ENCODE data around the gene FNDC3B.

Gene FNDC3B

GRCh38 chr3:172125053-172125452 is 85.7 kb downstream of the FNDC3B start:
- Histone ChIP-seq H3K9me3 (ENCODE audit: insufficient read depth, low read depth, low read length) (no peaks in the 10 kb centered on the region), H3K4me3 (ENCODE audit: low read length) (no peak overlapping the region), H3K36me3 (ENCODE audit: insufficient read depth, low read length) (peaks cover 21% of the 10 kb centered on the region), H3K9ac (ENCODE audit: low read depth, low read length) (no peak overlapping the region), H3K27me3 (ENCODE audit: insufficient read depth, low read length) (no peaks in the 10 kb centered on the region), H3K4me1 (ENCODE audit: insufficient read depth, low read length) (peaks cover 26% of the 10 kb centered on the region), H3K27ac (ENCODE audit: low read depth, low read length) (peak overlapping the region; percentile 57; the same call in 1 of the 2 replicates)
- WGBS = 90% methylated on average over 6 of the region's 6 CpGs

DNA sequence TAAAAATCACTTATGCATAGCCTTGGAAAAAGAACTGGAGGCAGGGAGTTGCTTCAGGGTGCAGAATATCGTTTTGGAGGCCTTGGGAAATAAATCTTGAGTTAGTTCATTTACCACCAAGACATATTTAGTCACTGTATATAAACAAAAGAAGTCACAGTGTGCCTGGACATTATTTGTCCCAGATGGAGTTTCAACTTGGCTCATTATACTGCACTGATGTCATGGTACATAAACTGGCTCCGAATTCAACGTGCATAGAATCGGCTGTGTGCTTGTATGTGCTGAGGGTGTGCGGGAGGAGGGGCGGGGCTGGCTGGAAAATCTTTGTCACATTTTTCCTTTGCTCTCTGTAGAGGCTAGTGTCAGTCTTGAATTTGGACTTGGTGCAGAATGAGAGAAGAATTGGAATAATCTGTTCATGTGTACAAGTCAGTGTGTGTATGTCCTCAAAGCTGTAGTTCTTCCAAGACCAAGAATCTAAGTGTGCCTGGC is 86.6 kb downstream of the FNDC3B start:
- peaks cover 30% of the 10 kb centered on the region for H3K4me1 ChIP-seq (ENCODE audit: insufficient read depth, low read length)

GRCh38 chr3:172126741-172127140 is 87.4 kb downstream of the FNDC3B start:
- no peak overlapping the region for H3K4me3 ChIP-seq (ENCODE audit: low read length)
- H3K27ac ChIP-seq (ENCODE audit: low read depth, low read length) = peak overlapping the region; percentile 45; the same call in 1 of the 2 replicates
- H3K9me3 ChIP-seq (ENCODE audit: insufficient read depth, low read depth, low read length) = no peaks in the 10 kb centered on the region
- no peaks in the 10 kb centered on the region for H3K27me3 ChIP-seq (ENCODE audit: insufficient read depth, low read length)
- WGBS = 79% methylated on average over 3 of the region's 3 CpGs
- no peak overlapping the region for H3K9ac ChIP-seq (ENCODE audit: low read depth, low read length)
- H3K36me3 ChIP-seq (ENCODE audit: insufficient read depth, low read length) = peaks cover 16% of the 10 kb centered on the region
- H3K4me1 ChIP-seq (ENCODE audit: insufficient read depth, low read length) = peaks cover 30% of the 10 kb centered on the region

More for the DNA sequence above, 86.6 kb downstream of the FNDC3B start:
- H3K9ac ChIP-seq (ENCODE audit: low read depth, low read length) = no peak overlapping the region
- 88% methylated on average over 6 of the region's 6 CpGs for WGBS
- H3K27ac ChIP-seq (ENCODE audit: low read depth, low read length) = peak overlapping the region; percentile 57; the same call in 1 of the 2 replicates
- H3K9me3 ChIP-seq (ENCODE audit: insufficient read depth, low read depth, low read length) = no peaks in the 10 kb centered on the region
- no peak overlapping the region for H3K4me3 ChIP-seq (ENCODE audit: low read length)
- H3K36me3 ChIP-seq (ENCODE audit: insufficient read depth, low read length) = peaks cover 16% of the 10 kb centered on the region
- H3K27me3 ChIP-seq (ENCODE audit: insufficient read depth, low read length) = no peaks in the 10 kb centered on the region

DNA sequence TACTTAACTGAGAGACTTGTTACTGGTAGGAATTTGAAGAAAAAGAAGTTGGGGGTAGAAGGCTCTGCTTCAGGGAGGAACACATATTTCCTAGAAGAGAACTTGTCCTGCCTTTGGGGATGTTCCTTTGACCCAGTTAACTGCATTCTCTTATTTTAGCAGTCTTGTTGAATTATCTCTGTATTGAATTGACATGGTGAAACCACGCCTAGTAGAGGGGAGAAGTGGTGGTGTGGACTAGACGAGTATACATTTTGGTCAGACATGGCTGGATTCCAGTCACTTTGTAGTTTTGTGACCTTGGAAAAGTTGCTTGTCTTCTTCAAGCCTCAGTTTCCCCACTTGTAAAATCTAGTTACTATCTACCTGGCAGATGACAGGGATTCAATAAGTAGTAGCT is 87.8 kb downstream of the FNDC3B start:
- H3K27ac ChIP-seq (ENCODE audit: low read depth, low read length) = no peak overlapping the region
- no peak overlapping the region for H3K9ac ChIP-seq (ENCODE audit: low read depth, low read length)
- no peaks in the 10 kb centered on the region for H3K9me3 ChIP-seq (ENCODE audit: insufficient read depth, low read depth, low read length)
- H3K27me3 ChIP-seq (ENCODE audit: insufficient read depth, low read length) = no peaks in the 10 kb centered on the region
- WGBS = 92% methylated on average over 2 of the region's 2 CpGs
- peaks cover 16% of the 10 kb centered on the region for H3K36me3 ChIP-seq (ENCODE audit: insufficient read depth, low read length)
- H3K4me3 ChIP-seq (ENCODE audit: low read length) = no peak overlapping the region
- H3K4me1 ChIP-seq (ENCODE audit: insufficient read depth, low read length) = peaks cover 30% of the 10 kb centered on the region

- Histone ChIP-seq H3K4me3 (ENCODE audit: low read length) (no peak overlapping the region), H3K9ac (ENCODE audit: low read depth, low read length) (no peak overlapping the region), H3K36me3 (ENCODE audit: insufficient read depth, low read length) (peaks cover 13% of the 10 kb centered on the region), H3K9me3 (ENCODE audit: insufficient read depth, low read depth, low read length) (no peaks in the 10 kb centered on the region), H3K27me3 (ENCODE audit: insufficient read depth, low read length) (no peaks in the 10 kb centered on the region), H3K27ac (ENCODE audit: low read depth, low read length) (no peak overlapping the region), H3K4me1 (ENCODE audit: insufficient read depth, low read length) (peaks cover 30% of the 10 kb centered on the region)
- WGBS = 95% methylated on average over 6 of the region's 6 CpGs
Observed at GRCh38 chr3:172127929-172128580, 88.7 kb downstream of the FNDC3B start.

DNA sequence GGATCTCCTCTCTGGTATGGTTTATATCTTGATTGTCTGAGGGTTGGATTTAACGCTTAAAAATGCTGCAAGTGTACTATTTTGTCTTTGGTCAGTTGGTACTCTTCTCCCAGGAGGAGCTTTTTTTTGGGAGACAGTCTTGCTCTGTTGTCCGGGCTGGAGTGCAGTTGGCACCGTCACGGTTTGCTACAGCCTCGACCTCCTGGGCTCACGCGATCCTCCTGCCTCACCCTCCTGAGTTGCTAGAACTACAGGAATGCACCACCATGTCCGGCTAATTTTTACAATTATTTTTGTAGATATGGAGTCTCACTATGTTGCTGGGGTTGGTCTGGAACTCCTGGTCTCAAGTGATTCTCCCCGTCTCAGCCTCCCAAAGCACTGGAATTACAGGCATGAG is 89.5 kb downstream of the FNDC3B start:
- H3K27me3 ChIP-seq (ENCODE audit: insufficient read depth, low read length) = no peaks in the 10 kb centered on the region
- H3K27ac ChIP-seq (ENCODE audit: low read depth, low read length) = no peak overlapping the region
- H3K9me3 ChIP-seq (ENCODE audit: insufficient read depth, low read depth, low read length) = no peaks in the 10 kb centered on the region
- H3K4me1 ChIP-seq (ENCODE audit: insufficient read depth, low read length) = peaks cover 34% of the 10 kb centered on the region
- H3K36me3 ChIP-seq (ENCODE audit: insufficient read depth, low read length) = peaks cover 7% of the 10 kb centered on the region
- H3K4me3 ChIP-seq (ENCODE audit: low read length) = no peak overlapping the region
- H3K9ac ChIP-seq (ENCODE audit: low read depth, low read length) = no peak overlapping the region
- WGBS = 96% methylated on average over 9 of the region's 9 CpGs

DNA sequence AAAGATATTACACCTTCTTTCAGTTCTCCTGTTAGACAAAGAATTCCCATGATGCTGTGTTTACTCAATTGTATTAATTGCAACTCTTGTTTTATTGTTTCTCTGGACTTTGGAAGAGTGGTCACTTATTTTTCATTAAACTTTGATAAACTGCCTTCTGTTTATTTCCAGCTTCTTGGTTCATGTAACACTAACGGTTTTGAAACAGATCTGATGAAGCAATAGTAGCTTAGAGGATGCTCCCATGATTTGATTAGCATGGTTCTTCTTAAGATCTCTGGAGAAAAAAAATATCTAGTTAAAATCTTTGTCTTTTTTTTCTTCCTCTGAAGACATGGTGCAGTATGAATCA is 90.1 kb downstream of the FNDC3B start:
- Histone ChIP-seq H3K27me3 (ENCODE audit: insufficient read depth, low read length) (no peaks in the 10 kb centered on the region), H3K4me1 (ENCODE audit: insufficient read depth, low read length) (peaks cover 37% of the 10 kb centered on the region), H3K4me3 (ENCODE audit: low read length) (no peak overlapping the region), H3K9me3 (ENCODE audit: insufficient read depth, low read depth, low read length) (no peaks in the 10 kb centered on the region), H3K9ac (ENCODE audit: low read depth, low read length) (no peak overlapping the region), H3K27ac (ENCODE audit: low read depth, low read length) (peak overlapping the region; percentile 20; the same call in 1 of the 2 replicates), H3K36me3 (ENCODE audit: insufficient read depth, low read length) (peaks cover 7% of the 10 kb centered on the region)
- WGBS = 76% methylated on average over 1 of the region's 1 CpG

GRCh38 chr3:172129850-172130716 is 90.7 kb downstream of the FNDC3B start:
- WGBS = 89% methylated on average over 16 of the region's 16 CpGs

DNA sequence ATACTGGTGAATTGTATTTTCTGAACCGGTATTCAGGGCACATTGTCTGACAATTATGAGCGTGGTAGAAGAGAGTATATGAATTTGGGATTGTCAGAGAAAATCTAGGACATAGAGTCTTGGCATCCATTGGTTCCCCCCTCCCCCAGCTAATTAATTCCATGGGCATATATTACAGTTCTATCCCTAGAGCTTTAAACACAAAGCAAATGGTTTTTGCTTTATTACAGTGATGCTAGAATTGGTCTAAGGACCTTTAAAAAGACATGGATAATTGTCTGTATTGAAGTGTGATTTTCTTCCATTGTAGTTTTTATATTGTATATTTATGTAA is 91.3 kb downstream of the FNDC3B start:
- Histone ChIP-seq H3K9me3 (ENCODE audit: insufficient read depth, low read depth, low read length) (no peaks in the 10 kb centered on the region), H3K4me3 (ENCODE audit: low read length) (no peak overlapping the region), H3K27me3 (ENCODE audit: insufficient read depth, low read length) (no peaks in the 10 kb centered on the region), H3K4me1 (ENCODE audit: insufficient read depth, low read length) (peaks cover 37% of the 10 kb centered on the region), H3K36me3 (ENCODE audit: insufficient read depth, low read length) (peaks cover 6% of the 10 kb centered on the region), H3K9ac (ENCODE audit: low read depth, low read length) (no peak overlapping the region), H3K27ac (ENCODE audit: low read depth, low read length) (no peak overlapping the region)
- WGBS = 97% methylated on average over 2 of the region's 2 CpGs

More at GRCh38 chr3:172129850-172130716, 90.7 kb downstream of the FNDC3B start:
- Histone ChIP-seq H3K9ac (ENCODE audit: low read depth, low read length) (peak overlapping the region; percentile 8; the same call in 1 of the 2 replicates), H3K4me1 (ENCODE audit: insufficient read depth, low read length) (peaks cover 37% of the 10 kb centered on the region), H3K27ac (ENCODE audit: low read depth, low read length) (peak overlapping the region; percentile 20; the same call in 1 of the 2 replicates), H3K9me3 (ENCODE audit: insufficient read depth, low read depth, low read length) (no peaks in the 10 kb centered on the region), H3K36me3 (ENCODE audit: insufficient read depth, low read length) (peaks cover 6% of the 10 kb centered on the region), H3K4me3 (ENCODE audit: low read length) (no peak overlapping the region), H3K27me3 (ENCODE audit: insufficient read depth, low read length) (no peaks in the 10 kb centered on the region)

- WGBS = 86% methylated on average over 1 of the region's 1 CpG
- Histone ChIP-seq H3K9me3 (ENCODE audit: insufficient read depth, low read depth, low read length) (no peaks in the 10 kb centered on the region), H3K27ac (ENCODE audit: low read depth, low read length) (no peak overlapping the region), H3K9ac (ENCODE audit: low read depth, low read length) (no peak overlapping the region), H3K4me1 (ENCODE audit: insufficient read depth, low read length) (peaks cover 35% of the 10 kb centered on the region), H3K27me3 (ENCODE audit: insufficient read depth, low read length) (no peaks in the 10 kb centered on the region), H3K36me3 (ENCODE audit: insufficient read depth, low read length) (peaks cover 4% of the 10 kb centered on the region), H3K4me3 (ENCODE audit: low read length) (no peak overlapping the region)
Observed at GRCh38 chr3:172131746-172132145, 92.4 kb downstream of the FNDC3B start.

DNA sequence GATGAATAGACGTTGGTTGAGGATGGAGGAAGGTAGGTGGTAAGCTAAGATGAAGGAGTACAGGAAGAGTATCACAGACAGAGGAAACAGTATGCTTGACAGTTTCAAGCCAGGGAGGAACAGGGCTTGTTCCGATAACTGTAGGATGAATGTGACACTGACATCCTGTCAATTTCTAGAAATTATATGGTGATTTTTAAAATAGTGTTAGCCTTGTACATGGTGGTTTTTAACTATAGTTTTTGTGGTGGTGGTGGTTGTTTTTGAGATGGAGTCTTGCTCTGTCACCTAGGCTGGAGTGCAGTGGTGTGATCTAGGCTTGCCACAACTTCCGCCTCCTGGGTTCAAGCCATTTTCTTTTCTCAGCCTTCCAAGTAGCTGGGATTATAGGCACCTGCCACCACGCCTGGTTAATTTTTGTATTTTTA is 92.8 kb downstream of the FNDC3B start:
- Histone ChIP-seq H3K9me3 (ENCODE audit: insufficient read depth, low read depth, low read length) (no peaks in the 10 kb centered on the region), H3K27me3 (ENCODE audit: insufficient read depth, low read length) (no peaks in the 10 kb centered on the region), H3K36me3 (ENCODE audit: insufficient read depth, low read length) (peaks cover 4% of the 10 kb centered on the region), H3K9ac (ENCODE audit: low read depth, low read length) (no peak overlapping the region), H3K4me1 (ENCODE audit: insufficient read depth, low read length) (peaks cover 39% of the 10 kb centered on the region), H3K27ac (ENCODE audit: low read depth, low read length) (no peak overlapping the region), H3K4me3 (ENCODE audit: low read length) (no peak overlapping the region)
- whole genome bisulfite sequencing = 92% methylated on average over 4 of the region's 4 CpGs

All from HUES64 (cell line).